ENCODE measurements around the gene CDK4.

DNA sequence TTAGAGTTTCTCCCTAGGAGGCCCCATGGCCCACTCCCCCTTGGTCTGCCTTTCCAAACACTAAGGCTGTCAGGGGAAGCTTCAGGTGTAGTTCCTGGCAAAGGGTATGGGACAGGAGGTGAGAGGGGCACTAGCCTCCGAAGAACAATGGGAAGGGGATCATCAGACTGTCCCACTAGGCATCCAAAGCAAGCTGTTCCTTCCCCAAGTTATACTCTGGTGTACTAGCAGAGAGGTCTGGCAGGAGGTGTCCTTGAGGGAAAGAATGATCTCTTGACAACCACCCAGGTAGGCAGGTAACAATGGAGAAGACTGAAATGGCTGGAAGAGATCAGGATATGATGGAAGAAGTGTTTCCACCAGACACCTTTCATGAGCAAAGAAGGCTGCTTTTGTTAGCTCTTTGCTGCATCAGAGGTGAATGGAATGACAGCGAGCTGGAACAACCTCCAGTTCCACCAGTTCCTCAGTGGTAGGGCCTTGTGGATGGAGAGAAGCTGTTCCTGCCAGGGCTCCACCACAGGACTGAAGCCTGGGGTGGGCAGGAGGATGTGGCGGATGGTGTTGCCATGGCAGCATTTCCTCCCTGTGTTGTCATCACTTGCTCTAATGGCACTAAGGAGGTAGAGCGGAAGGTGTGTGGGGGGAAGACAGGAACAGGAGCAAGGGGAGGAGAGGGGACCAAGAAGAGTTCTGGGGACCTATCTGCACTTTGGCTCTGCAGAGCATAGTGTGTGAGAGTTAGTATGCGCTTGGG, 11.3 kb downstream of the CDK4 start:
- TF ChIP-seq, protein P1, sequence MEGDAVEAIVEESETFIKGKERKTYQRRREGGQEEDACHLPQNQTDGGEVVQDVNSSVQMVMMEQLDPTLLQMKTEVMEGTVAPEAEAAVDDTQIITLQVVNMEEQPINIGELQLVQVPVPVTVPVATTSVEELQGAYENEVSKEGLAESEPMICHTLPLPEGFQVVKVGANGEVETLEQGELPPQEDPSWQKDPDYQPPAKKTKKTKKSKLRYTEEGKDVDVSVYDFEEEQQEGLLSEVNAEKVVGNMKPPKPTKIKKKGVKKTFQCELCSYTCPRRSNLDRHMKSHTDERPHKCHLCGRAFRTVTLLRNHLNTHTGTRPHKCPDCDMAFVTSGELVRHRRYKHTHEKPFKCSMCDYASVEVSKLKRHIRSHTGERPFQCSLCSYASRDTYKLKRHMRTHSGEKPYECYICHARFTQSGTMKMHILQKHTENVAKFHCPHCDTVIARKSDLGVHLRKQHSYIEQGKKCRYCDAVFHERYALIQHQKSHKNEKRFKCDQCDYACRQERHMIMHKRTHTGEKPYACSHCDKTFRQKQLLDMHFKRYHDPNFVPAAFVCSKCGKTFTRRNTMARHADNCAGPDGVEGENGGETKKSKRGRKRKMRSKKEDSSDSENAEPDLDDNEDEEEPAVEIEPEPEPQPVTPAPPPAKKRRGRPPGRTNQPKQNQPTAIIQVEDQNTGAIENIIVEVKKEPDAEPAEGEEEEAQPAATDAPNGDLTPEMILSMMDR (IDR thresholded peaks at IDR 0.05; ENCODE audit: insufficient read depth, low read length): no peak
- no peak for TF ChIP-seq POLR2AphosphoS5 (IDR thresholded peaks at IDR 0.05; ENCODE audit: low read depth)
- TF ChIP-seq, protein P2, sequence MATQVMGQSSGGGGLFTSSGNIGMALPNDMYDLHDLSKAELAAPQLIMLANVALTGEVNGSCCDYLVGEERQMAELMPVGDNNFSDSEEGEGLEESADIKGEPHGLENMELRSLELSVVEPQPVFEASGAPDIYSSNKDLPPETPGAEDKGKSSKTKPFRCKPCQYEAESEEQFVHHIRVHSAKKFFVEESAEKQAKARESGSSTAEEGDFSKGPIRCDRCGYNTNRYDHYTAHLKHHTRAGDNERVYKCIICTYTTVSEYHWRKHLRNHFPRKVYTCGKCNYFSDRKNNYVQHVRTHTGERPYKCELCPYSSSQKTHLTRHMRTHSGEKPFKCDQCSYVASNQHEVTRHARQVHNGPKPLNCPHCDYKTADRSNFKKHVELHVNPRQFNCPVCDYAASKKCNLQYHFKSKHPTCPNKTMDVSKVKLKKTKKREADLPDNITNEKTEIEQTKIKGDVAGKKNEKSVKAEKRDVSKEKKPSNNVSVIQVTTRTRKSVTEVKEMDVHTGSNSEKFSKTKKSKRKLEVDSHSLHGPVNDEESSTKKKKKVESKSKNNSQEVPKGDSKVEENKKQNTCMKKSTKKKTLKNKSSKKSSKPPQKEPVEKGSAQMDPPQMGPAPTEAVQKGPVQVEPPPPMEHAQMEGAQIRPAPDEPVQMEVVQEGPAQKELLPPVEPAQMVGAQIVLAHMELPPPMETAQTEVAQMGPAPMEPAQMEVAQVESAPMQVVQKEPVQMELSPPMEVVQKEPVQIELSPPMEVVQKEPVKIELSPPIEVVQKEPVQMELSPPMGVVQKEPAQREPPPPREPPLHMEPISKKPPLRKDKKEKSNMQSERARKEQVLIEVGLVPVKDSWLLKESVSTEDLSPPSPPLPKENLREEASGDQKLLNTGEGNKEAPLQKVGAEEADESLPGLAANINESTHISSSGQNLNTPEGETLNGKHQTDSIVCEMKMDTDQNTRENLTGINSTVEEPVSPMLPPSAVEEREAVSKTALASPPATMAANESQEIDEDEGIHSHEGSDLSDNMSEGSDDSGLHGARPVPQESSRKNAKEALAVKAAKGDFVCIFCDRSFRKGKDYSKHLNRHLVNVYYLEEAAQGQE (IDR thresholded peaks at IDR 0.05; ENCODE audit: insufficient replicate concordance, low read depth): no peak

Data from HL-60 (cell line).